GM19351 (cell line): ENCODE data around the gene LYSMD1.
"Not testable (repeated sequence)": the region's sequence is repeated elsewhere in the genome, so short reads cannot be mapped to it uniquely, and the experiment has no call there.

Experiments used
- ATAC-seq: cut with Tn5 transposase; IDR thresholded peaks from one replicate; pipeline ENCODE4 v1.9.1; 2021; ENCODE audit warnings: mild to moderate bottlenecking, moderate library complexity; ENCODE audit not compliant: unreplicated experiment

The LYSMD1 gene

GRCh38 chr1:151165738-151166504 is at the start of gene LYSMD1, which contains the start of gene SCNM1:
Gene LYSMD1 (minus strand): TSS chr1:151165902. CDS start chr1:151165258, 644 bp downstream.
Gene SCNM1 (plus strand): TSS chr1:151166144. CDS start chr1:151166153, 9 bp downstream.
- ATAC-seq, result peak; percentile 81

GRCh38 chr1:151213560-151213959 is 47.9 kb upstream of the LYSMD1 start:
- ATAC-seq, result no peak

GRCh38 chr1:151211972-151212705 is 46.4 kb upstream of the LYSMD1 start:
- ATAC-seq, result no peak

- ATAC-seq, result no peak
Observed at GRCh38 chr1:151210830-151211229, 45.1 kb upstream of the LYSMD1 start.

- ATAC-seq, result not testable (repeated sequence)
Observed at GRCh38 chr1:151205381-151205965, 39.8 kb upstream of the LYSMD1 start.

- no peak for ATAC-seq
Observed at GRCh38 chr1:151199873-151200581, 34.3 kb upstream of the LYSMD1 start.

- ATAC-seq, result peak; percentile 86
Observed at GRCh38 chr1:151198254-151199127, 32.8 kb upstream of the LYSMD1 start, which contains the start of gene PIP5K1A. Gene PIP5K1A (plus strand): TSS chr1:151198552. CDS start chr1:151198997, 445 bp downstream.

GRCh38 chr1:151197863-151198253 is 32.2 kb upstream of the LYSMD1 start:
- no peak for ATAC-seq

GRCh38 chr1:151196292-151196800 is 30.6 kb upstream of the LYSMD1 start:
- no peak for ATAC-seq

GRCh38 chr1:151194894-151195594 is 29.3 kb upstream of the LYSMD1 start:
- ATAC-seq, result not testable (repeated sequence)

- no peak for ATAC-seq
Observed at GRCh38 chr1:151193856-151194255, 28.2 kb upstream of the LYSMD1 start.

- no peak for ATAC-seq
Observed at GRCh38 chr1:151193304-151193703, 27.6 kb upstream of the LYSMD1 start.

- no peak for ATAC-seq
Observed at GRCh38 chr1:151192047-151192446, 26.3 kb upstream of the LYSMD1 start.

- peak; percentile 83 for ATAC-seq
Observed at GRCh38 chr1:151189637-151190445, 24.1 kb upstream of the LYSMD1 start, which contains the start of gene VPS72. Gene VPS72 (minus strand): TSS chr1:151190197. CDS start chr1:151190121, 76 bp downstream.

GRCh38 chr1:151188667-151189066 is 23.0 kb upstream of the LYSMD1 start:
- not testable (repeated sequence) for ATAC-seq

- ATAC-seq, result no peak
Observed at GRCh38 chr1:151187205-151187604, 21.5 kb upstream of the LYSMD1 start.

GRCh38 chr1:151184211-151184610 is 18.5 kb upstream of the LYSMD1 start:
- no peak for ATAC-seq

GRCh38 chr1:151176514-151177045 is 10.9 kb upstream of the LYSMD1 start:
- ATAC-seq, result no peak
